Activated CD8-positive, alpha-beta memory T cell treated with anti-CD3 and anti-CD28 coated beads for 24 hours (primary cell): ENCODE measurements around the gene ESAM.

ENCODE experiments used
- DNase-seq: peaks from one replicate; pipeline ENCODE4 v3.0.0-alpha.2; 2020

The ESAM gene, protein sequence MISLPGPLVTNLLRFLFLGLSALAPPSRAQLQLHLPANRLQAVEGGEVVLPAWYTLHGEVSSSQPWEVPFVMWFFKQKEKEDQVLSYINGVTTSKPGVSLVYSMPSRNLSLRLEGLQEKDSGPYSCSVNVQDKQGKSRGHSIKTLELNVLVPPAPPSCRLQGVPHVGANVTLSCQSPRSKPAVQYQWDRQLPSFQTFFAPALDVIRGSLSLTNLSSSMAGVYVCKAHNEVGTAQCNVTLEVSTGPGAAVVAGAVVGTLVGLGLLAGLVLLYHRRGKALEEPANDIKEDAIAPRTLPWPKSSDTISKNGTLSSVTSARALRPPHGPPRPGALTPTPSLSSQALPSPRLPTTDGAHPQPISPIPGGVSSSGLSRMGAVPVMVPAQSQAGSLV

DNA sequence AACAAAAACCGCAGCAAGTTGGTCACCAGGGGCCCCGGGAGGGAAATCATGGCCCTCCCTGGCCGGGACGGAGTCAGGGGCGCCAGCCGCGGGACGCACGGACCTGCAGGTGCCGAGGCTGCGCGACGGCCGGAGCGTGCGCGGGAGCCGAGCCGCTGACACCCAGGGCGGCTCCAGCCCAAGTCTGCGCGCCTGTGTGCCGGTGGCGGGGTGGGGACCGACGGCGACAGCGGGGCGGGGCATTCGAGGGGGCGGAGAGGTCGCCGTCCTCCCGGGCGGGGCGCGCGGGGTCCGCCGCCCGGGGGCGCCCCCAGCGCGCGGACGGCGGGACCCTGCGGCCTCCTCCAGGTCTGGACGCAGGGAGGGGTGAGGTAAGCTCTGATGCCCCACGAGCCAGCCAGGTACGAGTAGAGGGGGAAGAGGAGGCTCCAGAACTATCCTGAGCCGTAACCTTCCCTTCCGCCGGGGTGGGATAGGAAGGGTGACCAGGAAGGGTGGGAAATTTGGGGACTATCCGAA lies at the start of gene ESAM:
TSS of gene ESAM (minus strand) at position 186 of the 519 bp plus-strand sequence. CDS start at position 50, 136 bp downstream.
- DNase-seq: peak; percentile 84

DNA sequence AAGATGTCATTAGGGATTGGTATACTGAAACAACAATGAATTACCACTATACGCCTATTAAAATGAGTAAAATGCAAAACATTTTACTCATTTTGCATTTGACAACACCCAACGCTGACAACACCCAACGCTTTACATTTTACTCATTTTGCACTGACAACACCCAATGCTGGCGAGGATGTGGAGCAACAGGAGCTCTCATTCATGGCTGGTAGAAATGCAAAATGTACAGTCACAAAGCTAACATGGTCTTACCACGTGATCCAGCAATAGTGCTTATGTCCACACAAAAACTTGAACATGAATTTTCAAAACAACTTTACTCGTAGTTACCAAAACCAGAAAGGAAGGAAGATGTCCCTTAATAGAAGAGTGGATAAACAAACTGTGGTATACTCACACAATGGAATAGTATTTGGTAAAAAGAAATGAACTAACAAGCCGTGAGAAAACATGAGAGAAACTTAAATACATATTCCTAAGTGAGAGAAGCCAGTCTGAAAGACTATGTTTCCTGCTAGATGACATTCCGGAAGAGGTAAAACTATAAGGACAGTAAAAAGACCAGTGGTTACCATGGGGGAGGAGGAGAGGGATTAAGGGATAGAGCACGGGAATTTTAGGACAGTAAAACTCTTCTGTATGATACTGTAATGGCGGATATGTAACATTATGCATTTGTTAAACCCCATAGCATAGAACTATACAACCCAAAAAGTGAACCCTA lies 49.5 kb upstream of the ESAM start:
- DNase-seq: no peak

DNA sequence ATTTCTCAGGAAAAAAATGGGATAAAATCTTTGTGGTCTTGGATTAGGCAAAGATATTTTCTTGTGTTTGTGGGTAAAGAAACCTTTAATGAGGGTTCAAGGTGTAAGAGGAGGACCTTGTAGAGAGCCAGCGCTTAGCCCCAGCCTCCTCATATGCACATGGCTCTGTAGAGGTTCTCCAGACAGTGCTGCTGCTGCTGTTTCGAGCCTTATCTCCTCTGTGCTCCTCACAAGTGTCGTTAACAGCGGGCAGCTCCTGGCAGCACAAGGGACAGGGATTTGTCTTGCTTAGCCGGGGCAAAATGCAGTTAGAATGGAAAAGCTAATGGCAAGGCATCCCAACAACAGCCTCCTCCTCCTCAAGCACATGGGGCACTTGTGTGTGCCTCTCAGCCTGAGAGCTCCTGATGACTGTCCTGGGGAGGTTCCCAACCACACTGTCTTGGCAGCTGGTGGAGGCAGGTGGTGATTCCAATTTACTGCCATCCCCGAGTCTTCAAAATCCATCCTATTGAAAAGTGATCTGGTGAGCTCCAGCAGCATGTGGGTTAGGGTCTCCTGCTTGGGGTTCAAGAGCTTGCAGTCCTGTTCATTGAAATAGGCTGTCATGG lies 45.7 kb upstream of the ESAM start:
- no peak for DNase-seq

DNA sequence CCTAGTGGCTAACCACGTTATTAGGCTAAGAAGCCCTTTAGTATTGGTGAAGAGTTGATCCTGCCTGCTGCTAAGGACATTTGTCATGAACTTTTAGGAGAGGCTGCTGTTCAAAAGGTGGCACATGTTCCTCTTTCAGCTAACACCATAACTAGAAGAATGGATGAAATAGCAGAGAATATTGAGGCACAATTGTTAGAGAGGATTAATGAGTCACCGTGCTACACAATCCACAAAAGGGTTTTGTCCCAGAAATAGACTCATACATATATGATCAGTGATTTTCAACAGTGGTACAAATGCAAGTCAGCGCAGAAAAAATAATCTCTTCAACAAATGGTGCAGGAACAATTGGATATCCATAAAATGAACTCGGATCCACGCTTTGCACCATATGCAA lies 45.1 kb upstream of the ESAM start:
- DNase-seq: no peak

DNA sequence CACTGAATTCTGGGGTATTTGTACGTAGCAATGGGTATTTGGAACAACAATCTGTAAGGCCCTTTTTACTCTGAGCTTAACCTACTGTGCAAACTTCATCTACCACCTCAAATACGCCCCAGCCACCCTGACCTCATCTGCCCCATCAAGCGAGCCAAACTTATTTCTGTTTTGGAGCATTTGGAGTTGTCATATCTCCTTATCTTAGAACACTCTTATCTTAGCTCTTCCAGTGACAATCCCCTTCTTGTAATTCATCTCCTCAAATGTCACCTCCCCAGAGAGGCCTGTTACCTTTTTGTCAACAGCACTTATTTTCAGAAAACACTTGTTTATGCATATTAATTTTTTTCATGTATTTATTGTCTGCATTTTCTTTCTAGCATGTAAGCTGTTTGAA lies 42.8 kb upstream of the ESAM start:
- DNase-seq: no peak

DNA sequence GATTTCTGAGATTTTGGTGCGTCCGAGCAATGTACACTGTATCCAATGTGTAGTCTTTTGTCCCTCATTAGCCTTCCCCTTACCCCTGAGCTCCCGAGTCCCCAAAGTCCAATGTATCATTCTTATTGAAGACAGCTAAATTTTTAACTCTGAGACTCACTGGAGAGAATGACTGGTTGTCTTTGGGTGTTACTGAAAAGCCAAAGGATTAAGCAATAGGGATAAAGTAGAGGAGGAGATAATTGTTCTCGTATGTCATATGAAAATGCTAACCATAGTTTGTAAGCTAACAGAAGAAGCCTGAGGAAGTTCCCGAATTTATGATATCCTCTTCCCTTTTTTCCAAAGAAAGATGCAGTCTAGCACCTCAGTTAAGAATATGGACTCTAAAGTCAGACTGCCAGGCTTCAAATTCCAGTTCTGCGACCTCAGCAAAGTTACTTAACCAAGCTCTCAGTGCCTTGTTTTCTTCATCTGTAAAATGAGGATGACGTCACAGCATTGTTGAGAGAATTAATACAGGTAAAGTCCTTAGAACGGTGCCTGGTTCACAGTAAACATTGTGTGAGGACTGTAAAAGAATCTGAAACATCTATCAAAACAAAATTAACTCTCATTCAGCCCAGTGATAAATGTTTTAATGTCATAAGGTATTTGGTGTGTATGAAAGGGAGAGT lies 39.7 kb upstream of the ESAM start:
- no peak for DNase-seq

DNA sequence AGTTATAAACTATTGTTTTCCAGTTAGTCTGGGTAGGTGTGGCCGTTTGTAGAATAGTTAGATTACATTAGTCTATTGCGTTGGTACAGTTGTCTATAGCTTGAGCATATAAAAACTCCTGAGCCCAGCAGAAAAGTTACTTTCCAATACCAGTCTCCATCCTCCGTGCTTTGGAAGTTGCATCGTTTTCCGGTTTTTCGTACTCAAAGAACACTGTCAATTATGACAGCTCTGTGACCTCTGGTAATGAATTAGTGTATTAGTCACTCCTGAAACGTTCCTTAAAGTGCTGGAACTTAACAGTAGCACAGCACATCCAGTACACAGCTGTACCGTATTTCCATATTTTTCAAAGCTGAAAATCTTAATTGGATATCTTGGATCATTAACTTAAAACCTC lies 38.9 kb upstream of the ESAM start:
- DNase-seq: no peak

DNA sequence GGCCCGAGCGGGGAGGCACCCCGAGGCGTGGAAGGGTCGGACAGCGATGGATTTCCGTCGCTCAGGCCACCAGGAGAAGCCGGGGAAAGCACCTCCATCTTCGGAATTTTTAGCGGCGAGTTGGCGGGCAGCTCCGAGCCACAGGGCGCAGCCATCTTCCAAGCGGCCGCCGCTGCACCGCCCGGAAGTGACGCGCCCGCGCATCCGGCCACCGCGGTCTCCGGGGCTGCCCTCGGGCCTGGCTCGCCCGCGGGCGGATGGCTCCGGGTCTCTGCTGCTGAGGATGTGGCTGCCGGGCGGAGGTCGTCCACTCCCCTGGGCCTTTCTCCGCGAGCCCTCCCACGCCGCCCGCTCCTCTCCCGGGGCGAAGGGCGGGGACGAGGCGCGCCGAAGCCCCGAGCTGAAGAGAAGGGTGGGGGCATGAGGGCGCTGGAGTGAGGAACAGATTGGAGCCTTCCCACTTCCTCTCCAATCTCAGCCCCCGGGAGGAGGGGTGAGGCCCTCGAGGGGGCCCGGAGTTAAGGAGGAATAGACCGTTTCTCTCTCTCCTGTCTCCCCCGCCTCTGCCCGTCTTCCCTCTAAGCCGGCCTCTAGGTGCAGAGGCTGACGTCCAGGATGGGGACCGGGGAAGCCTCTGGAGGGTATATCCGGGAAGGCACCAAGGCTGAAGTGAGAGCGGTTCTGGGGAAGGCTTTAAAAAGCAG lies 38.3 kb upstream of the ESAM start, which contains the start of gene MSANTD2:
TSS of gene MSANTD2 (minus strand) at position 181 of the 704 bp plus-strand sequence. CDS start at position 155, 26 bp downstream.
- peak; percentile 92 for DNase-seq

DNA sequence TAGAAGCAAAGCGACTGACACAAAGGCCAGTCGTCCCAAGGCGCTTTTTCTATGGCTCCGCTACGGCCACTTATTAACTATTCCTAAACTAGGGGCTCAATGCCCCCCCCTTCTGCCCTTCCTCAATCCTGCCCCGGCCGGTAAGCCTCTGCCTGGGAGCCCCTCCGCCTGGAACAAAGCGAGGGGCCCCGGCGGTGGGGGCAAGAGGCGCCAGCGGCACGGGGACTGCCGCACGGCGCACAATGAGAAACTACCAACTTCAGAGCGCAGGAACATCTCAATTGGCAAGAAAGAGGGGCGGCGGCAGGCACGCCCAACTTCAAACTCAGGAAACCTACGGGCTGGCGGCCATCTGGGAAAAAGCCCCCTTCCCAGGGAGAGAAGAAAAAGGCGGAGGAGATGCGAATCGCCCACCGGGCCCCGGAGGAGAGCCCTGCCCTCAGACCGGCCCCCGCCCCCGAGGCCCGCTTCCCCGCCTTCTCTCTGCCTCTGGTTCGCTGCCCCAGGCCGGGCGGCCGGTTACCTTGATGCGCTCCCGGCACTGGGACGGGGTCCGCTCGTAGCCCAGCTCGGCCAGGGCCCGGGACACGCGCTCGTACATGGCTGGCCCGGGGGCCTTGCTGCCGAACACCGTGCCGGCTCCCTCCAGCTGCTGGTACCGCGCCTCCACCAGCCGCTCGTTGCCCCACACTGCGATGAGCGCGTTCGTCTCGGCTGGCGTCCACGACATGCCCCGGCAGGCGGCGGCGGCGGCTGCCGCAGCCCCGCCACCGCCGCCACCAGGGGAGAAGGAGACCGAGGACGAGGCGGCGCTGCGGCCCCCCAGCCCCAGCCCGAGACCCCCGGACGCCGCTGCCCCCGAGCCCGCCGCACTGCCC lies 37.5 kb upstream of the ESAM start:
- peak; percentile 74 for DNase-seq

DNA sequence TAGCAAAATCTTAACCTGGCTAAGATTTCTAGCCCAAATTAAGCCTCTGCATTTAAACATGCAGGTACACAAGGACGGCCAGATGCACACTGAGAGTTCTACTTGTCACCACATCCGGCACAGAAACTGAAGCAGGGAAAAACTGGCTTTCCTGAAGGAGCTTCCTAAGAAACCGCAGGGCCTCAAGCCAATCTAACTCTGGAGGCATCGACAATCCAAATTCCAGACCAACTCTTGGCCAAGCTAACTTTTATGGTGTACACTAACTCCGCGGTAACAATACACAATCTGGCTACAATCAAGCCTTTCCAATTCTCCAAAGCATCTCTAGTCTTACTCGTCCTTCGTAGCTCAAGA lies 36.9 kb upstream of the ESAM start:
- no peak for DNase-seq

DNA sequence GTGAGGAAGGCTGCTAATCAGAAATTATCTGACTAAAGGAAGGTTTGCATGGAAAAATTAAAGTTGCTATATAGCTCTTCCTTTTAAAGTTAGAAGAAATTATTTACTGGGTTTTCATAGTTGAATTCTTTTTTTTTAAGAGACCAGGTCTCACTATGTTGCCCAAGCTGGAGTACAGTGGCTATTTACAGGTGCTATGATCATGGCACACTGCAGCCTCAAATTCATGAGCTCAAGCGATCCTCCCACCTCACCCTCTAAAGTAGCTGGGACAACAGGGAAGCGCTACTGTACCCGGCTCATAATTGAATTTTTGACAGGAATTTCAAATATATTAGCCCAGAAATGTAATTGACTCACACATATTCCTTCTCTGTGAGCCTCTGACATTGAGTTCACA lies 34.2 kb upstream of the ESAM start:
- no peak for DNase-seq

DNA sequence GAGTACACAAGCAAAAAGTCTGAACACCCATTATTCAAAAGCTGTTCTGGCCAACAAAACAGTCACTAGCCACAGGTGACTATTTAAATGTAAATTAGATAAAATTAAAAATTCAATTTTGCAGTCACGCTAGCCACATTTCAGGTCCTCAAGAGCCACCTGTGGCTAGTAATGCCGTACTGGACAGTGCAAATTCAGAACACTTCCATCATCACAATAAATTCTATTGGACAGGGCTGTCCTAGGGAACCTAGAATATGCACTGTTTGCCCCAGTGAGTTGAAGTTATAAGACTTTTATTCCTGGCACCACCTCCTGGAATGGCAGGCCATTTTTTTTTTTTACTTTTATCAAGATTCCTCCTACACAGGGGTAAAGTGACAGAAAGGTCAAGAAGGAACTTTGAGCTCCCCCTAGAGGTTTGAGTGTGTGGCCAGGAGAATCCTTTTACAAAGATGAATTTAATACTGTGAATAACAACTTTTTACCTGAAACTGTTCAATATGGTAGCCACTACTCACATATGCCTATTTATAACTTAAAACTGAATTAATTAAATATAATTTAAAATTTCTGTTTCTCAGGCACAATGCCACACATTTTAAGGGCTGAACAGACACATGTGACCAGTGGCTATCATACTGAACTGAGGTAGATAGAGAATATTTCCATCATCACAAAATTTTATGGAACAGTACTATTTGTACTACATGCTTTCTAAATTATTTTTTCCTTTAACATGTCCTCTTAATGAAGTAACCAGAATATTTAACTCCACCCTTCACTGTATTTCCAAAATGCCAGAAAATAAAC lies 31.6 kb upstream of the ESAM start:
- DNase-seq: no peak

DNA sequence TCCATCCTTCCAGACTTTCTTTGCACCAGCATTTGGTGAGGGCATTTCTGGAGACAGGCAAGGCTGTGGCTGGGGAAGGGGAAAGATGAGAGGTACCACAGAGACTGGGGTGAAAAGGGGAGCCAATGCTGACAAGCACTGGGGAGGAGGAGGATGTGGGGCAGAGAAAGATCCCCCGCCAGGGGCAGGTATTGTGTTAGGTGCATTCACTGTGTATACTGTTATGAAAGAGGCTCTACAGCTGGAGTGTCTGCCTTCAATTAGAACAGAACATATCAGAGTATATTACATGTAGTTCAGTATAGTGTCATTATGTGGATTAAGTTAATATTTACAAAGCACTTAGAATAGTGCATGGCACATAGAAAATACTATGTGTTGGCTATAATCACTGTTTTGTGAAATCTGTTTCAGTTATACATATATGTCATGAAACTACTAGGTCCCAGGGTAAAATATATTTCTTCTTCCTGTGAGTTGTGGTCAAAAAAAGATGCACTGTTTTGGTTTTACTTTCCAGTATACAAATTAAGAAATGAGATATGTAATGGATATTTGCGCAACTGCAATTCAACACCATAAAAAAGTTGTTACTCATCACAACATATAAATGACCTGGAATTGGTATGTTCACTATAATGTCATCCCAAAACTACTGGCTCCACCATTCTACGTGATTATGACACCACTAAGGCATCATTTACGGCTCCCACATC lies 29.7 kb upstream of the ESAM start:
- no peak for DNase-seq

DNA sequence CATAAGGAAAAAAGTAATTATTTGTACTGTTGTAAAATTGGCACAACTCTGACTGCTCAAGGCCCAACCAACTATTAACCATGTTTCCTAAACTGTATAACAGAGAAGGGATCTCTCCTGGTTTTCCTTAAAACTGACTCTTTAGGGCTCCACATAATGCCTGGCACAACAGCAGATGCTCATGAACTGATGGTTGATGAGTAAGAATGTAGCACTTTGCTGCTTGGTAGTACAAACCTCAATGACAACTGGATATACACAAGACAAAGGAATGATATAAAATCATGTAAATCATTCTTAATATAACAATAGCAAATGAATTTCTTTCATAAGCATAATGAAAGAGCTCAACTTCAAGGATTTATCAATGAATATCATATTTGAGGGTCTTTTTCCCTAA lies 26.4 kb upstream of the ESAM start:
- no peak for DNase-seq

DNA sequence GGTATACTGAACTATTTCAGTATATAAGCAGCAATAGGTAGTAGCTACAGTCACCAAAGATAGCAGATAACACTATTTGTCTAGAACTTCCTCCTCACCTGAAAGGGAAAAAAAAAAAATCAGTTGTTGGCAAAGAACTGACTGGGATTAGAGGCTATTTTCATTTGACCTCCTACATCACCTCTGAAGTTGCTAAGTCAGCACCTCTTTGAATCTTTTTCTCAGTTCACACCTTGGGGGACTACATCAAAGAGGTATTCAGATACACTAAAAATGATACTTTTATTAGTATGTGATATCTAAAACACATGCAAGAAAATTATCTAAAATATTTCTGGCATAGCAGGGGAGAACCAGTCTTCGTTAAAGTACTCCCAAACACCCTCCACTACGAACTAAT lies 22.0 kb upstream of the ESAM start:
- DNase-seq: no peak

DNA sequence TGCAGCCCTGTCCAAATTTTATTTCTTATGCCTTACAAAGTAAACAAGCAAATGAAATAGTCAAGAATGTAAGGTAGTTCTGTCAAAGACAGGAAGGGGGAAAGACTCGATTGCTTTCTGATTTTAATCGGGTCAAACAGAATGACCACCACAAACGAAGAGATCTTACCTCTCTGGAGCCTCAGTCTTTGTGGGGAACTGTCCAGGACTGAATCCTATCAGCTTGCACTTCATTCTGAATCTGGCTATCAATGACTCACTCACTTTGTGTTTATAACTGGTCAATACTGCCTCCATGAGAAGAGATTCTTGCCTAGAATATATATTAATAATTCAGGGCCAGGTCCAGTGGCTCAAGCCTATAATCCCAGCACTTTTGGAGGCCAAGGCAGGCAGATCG lies 20.9 kb upstream of the ESAM start:
- DNase-seq: no peak

DNA sequence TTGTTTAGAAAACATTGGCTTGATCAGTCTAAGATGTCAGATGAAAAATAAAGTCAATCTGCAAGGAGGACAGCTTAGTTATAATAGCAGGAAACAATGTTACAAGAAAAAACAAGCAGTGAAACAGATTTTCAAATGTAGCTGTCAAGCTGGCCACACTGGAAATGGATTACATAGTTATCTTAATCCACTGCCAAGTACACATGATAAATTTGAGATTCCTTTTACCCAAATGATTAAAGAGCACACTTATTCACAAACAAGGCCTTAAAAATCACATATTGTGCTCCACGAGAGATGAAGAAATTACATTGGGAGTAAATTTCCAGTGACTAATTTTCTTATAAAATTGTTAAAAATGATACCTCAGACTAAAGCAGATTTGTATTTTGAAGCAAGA lies 17.5 kb upstream of the ESAM start:
- no peak for DNase-seq

DNA sequence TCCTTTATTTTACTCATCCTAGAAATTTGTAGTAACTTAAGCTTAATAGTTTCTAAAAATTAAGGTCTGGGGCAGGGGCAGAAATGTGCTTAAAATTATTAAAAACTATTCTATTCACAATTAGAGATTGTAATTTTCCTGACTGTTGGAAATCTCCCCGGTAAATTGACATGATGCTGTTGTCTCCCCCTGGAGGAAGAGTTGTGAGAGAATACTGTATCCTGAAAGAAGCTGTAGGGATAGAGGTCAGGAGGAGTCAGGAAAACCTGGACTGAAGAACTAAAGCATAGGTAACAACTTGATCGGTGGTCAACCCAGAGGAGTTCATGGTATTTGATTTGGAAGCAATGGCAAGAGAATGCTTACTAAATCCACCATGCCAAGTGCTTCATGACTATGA lies 16.2 kb upstream of the ESAM start:
- DNase-seq: no peak

DNA sequence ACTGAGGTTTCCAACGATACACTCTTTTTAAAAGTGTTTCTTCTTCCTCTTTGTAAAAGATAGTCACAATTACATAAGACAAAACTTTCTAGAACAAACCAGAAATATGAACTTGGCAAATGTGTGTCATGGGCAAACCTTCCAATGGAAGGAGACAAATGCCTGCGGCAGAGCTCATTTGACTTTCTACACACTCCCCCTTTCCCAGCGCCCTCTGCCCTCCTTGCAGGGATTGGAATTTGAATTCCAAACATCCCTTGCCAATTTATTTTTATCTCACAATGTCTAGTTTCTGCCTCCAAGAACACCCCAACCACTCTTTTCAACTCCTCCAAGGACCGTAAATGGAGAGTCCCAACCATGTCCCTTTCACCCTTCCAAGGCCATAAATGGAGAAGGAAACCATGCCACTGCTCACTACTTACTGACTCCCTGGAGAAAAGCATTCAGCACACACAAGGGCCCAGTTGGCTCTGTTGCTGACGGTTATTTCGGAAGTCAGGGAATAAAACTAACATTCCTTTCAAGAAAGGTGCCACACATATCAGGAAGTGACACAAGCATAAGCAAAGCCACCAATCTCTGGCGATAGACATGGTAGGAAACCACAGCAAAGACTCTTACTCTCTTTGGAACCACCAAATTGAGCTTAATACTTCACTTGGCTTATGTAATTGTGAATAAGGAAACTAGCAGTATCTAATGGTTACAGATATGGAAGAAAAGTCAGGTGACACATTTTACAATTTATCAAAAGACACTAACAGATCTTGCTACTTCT lies 15.0 kb upstream of the ESAM start:
- DNase-seq: no peak
